HUDEP-2 (cell line): Measurements from ENCODE around the gene PCDH17.

Experiments
- DNase-seq, 76 experiments: peaks; one replicate each; lab custom pipeline; 2025; ENCODE audit not compliant: unreplicated experiment in 76 of 76; lab: John Stamatoyannopoulos, UW

The PCDH17 gene

GRCh38 chr13:57635541-57636085 is 4.1 kb downstream of the PCDH17 start:
- no peak for DNase-seq

- no peak for DNase-seq
Measured at GRCh38 chr13:57636816-57637215, 5.3 kb downstream of the PCDH17 start.

GRCh38 chr13:57637515-57637914 is 6.0 kb downstream of the PCDH17 start:
- DNase-seq = no peak

GRCh38 chr13:57638186-57638890 is 6.8 kb downstream of the PCDH17 start:
- no peak for DNase-seq

GRCh38 chr13:57640607-57641006 is 9.1 kb downstream of the PCDH17 start:
- no peak for DNase-seq

GRCh38 chr13:57641051-57641450 is 9.5 kb downstream of the PCDH17 start:
- DNase-seq = no peak

GRCh38 chr13:57644106-57644505 is 12.6 kb downstream of the PCDH17 start:
- no peak for DNase-seq

GRCh38 chr13:57653229-57653989 is 21.9 kb downstream of the PCDH17 start:
- no peak for DNase-seq

GRCh38 chr13:57665481-57665880 is 33.9 kb downstream of the PCDH17 start:
- no peak for DNase-seq

GRCh38 chr13:57666131-57666953 is 34.8 kb downstream of the PCDH17 start:
- no peak for DNase-seq

- DNase-seq = no peak
Measured at GRCh38 chr13:57672168-57672567, 40.6 kb downstream of the PCDH17 start.

GRCh38 chr13:57673197-57673596 is 41.7 kb downstream of the PCDH17 start:
- DNase-seq = no peak

GRCh38 chr13:57675526-57675925 is 44.0 kb downstream of the PCDH17 start:
- no peak for DNase-seq

- DNase-seq = no peak
Measured at GRCh38 chr13:57680609-57681008, 49.1 kb downstream of the PCDH17 start.

- DNase-seq = no peak
Measured at GRCh38 chr13:57682128-57682716, 50.7 kb downstream of the PCDH17 start.

- no peak for DNase-seq
Measured at GRCh38 chr13:57698851-57699250, 67.3 kb downstream of the PCDH17 start.

GRCh38 chr13:57704031-57704430 is 72.5 kb downstream of the PCDH17 start:
- DNase-seq = no peak

- peak in 1 of 76 experiments; percentile 25 for DNase-seq
Measured at GRCh38 chr13:57716295-57716694, 84.8 kb downstream of the PCDH17 start.

GRCh38 chr13:57724486-57725272 is 93.1 kb downstream of the PCDH17 start:
- no peak for DNase-seq

GRCh38 chr13:57725480-57725879 is 93.9 kb downstream of the PCDH17 start:
- DNase-seq = no peak
